SU-DHL-6 (cell line): ENCODE results near the gene ZNF330.

Experiments
- EZH2phosphoT487 ChIP-seq: fragments of 200-600 bp; sonication (generic), shearing (Covaris generic); conservative IDR thresholded peaks from 2 replicates; pipeline ENCODE4 v1.6.1; 2018; ENCODE audit warnings: mild to moderate bottlenecking, antibody characterized with exemption, low read length, moderate library complexity, mixed read lengths
- TF ChIP-seq, protein P1 (sequence below): fragments of 200-600 bp; sonication (generic); IDR thresholded peaks from one replicate; pipeline ENCODE4 v1.5.1; 2017; ENCODE audit warnings: antibody characterized with exemption, mild to moderate bottlenecking, low read length, moderate library complexity; ENCODE audit not compliant: insufficient read depth, poor library complexity, severe bottlenecking

DNA sequence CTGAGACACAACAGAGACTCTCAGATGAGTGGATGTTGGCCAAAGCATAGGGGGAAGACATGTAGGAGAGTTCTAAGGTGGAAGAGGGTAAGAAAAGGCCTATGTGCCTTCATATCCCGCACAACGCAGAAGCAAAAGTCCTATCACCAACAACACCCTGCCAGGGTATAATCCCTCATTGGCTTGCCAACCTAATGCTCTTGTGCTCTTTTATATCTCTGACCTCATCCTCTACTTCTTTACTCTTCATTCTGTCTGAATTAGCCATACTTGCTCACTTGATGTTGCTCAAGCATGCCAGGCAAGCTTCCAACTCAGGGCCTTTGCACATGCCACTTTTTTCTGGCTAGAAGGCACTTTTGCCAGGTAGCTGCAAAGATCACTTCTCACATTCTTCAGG, 28.1 kb upstream of the ZNF330 start:
- TF ChIP-seq, protein P1, sequence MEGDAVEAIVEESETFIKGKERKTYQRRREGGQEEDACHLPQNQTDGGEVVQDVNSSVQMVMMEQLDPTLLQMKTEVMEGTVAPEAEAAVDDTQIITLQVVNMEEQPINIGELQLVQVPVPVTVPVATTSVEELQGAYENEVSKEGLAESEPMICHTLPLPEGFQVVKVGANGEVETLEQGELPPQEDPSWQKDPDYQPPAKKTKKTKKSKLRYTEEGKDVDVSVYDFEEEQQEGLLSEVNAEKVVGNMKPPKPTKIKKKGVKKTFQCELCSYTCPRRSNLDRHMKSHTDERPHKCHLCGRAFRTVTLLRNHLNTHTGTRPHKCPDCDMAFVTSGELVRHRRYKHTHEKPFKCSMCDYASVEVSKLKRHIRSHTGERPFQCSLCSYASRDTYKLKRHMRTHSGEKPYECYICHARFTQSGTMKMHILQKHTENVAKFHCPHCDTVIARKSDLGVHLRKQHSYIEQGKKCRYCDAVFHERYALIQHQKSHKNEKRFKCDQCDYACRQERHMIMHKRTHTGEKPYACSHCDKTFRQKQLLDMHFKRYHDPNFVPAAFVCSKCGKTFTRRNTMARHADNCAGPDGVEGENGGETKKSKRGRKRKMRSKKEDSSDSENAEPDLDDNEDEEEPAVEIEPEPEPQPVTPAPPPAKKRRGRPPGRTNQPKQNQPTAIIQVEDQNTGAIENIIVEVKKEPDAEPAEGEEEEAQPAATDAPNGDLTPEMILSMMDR, result no peak
- TF ChIP-seq EZH2phosphoT487, result no peak
